Vagina (tissue), 2 donors: ENCODE results near the gene CTDSP1.

Experiments
- POLR2A ChIP-seq, 2 donors: fragments of 450-650 bp; IDR thresholded peaks; one replicate each; pipeline ENCODE4 v1.6.1; 2017; ENCODE audit warnings: antibody characterized with exemption in 2 of 2, mild to moderate bottlenecking in 2 of 2, moderate library complexity in 2 of 2
- POLR2AphosphoS5 ChIP-seq, 2 donors: sonication (generic); formaldehyde crosslinking; IDR thresholded peaks; one replicate each; pipeline ENCODE4 v1.9.0; 2017; ENCODE audit warnings: antibody characterized with exemption in 2 of 2, mild to moderate bottlenecking in 2 of 2, low read depth in 1 of 2; ENCODE audit not compliant: insufficient read depth in 1 of 2
- TF ChIP-seq, protein P1 (sequence below), 3 experiments: fragments of 450-650 bp in 2 of 3; fragments of 200-600 bp in 1 of 3; sonication (generic) in 1 of 3; IDR thresholded peaks; one replicate each; pipeline ENCODE4 v1.5.1; 2017 to 2019; ENCODE audit warnings: antibody characterized with exemption in 3 of 3, mild to moderate bottlenecking in 2 of 3, moderate library complexity in 2 of 3

DNA sequence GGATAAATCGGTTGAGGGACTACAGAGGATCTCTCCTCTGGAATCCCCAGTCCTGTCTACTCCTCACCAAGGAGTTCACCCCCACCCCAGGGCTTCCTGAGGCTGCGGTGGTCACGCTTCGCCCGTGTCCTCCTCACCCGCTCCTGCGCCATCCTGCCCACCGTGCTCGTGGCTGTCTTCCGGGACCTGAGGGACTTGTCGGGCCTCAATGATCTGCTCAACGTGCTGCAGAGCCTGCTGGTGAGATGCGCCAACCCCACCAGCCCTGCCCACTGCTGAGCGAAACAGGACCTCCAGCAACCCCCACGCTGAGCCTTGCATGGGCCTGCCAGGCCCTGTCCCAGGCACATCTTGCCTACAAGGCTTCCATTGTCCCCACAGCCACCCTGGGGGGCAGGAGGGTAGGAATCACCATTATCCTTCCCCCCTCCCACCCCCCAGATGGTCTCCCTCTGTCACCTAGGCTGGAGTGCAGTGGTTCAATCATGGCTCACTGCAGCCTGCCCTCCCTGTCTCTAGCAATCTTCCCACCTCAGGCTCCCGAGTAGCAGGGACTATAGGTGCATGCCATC lies 6.7 kb upstream of the CTDSP1 start:
- TF ChIP-seq, protein P1, sequence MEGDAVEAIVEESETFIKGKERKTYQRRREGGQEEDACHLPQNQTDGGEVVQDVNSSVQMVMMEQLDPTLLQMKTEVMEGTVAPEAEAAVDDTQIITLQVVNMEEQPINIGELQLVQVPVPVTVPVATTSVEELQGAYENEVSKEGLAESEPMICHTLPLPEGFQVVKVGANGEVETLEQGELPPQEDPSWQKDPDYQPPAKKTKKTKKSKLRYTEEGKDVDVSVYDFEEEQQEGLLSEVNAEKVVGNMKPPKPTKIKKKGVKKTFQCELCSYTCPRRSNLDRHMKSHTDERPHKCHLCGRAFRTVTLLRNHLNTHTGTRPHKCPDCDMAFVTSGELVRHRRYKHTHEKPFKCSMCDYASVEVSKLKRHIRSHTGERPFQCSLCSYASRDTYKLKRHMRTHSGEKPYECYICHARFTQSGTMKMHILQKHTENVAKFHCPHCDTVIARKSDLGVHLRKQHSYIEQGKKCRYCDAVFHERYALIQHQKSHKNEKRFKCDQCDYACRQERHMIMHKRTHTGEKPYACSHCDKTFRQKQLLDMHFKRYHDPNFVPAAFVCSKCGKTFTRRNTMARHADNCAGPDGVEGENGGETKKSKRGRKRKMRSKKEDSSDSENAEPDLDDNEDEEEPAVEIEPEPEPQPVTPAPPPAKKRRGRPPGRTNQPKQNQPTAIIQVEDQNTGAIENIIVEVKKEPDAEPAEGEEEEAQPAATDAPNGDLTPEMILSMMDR (IDR thresholded peaks at IDR 0.05) = no peak
- TF ChIP-seq POLR2A (IDR thresholded peaks at IDR 0.05) = no peak
- TF ChIP-seq POLR2AphosphoS5 (IDR thresholded peaks at IDR 0.05; ENCODE audit: insufficient read depth in 1 of 2, low read depth in 1 of 2) = no peak
